ENCODE data around the gene C1orf74. TPM values are rescaled to one million over a fixed set of nuclear protein-coding genes. Genes with fewer than 3 reads are reported as not detected.

The C1orf74 gene
- polyA plus RNA-seq, 1 of the 3 experiments (the other 2 are of a cell fraction), result 1.5 TPM

DNA sequence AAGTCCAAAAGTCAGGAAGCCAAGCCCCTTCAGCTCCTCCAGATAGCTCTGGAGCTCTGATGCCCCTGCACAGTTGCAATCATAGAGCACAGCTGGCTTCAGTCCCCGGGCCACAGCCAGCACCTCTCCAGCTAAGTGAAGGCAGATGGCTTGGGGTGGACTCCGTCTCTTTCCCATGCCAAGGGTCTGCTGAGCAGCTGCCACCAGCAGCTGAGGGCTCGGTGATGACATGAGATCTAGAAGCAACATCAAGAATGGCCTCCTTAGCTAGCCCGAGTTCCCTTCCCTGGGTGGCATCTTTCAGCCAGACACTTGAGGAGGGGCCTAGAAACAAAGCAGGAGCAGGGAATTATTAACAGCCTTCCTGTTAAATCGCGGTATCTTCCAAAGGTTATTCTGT is 973 bp downstream of the C1orf74 start:
- Histone ChIP-seq H3K9me3 (no peaks in the 10 kb centered on the region), H3K4me1 (ENCODE audit: control insufficient read depth in 1 of 2, insufficient read depth in 2 of 2, low read depth in 1 of 2, low read length in 1 of 2) (peaks cover 7 to 18% of the 10 kb centered on the region in 2 experiments; a peak in 3 of 4 replicates), H3K9me2 (no peaks in the 10 kb centered on the region), H3K9ac (peak overlapping the region; percentile 97), H3K4me2 (peak overlapping the region; percentile 93), H4K20me1 (ENCODE audit: insufficient read depth) (no peaks in the 10 kb centered on the region), H3K36me3 (replicated peaks in 1 of 2; ENCODE audit: control insufficient read depth in 1 of 2, insufficient read depth in 2 of 2, low read length in 1 of 2) (peaks cover 16 to 19% of the 10 kb centered on the region in 2 experiments), H3K4me3 (ENCODE audit: low read depth in 2 of 2, low read length in 1 of 2) (peak overlapping the region; percentile 75 to 81), H3F3A (replicated peaks; ENCODE audit: insufficient read depth) (no peaks in the 10 kb centered on the region), H3K27ac (ENCODE audit: low read depth in 2 of 2, low read length in 1 of 2) (peak overlapping the region; percentile 55 to 84; a peak in 2 of 4 replicates), H3K27me3 (ENCODE audit: insufficient read depth) (no peaks in the 10 kb centered on the region), H3K79me2 (ENCODE audit: insufficient read depth) (peaks cover 24% of the 10 kb centered on the region), H2AFZ (ENCODE audit: low read depth) (0 out of 2 replicates have a peak overlapping the region, but pooled peaks have one; percentile 77)
- CTCF ChIA-PET, result interaction anchor here (0.7 to 1.6 kb wide), 6 partner anchors 11 to 86 kb away, joined by 3 to 10 read pairs (median 3); partner anchors contain the start of gene UTP25
- 12% methylated on average over 6 of the region's 6 CpGs for WGBS (ENCODE audit: low lambda C conversion rate)
- TF ChIP-seq, protein P1, sequence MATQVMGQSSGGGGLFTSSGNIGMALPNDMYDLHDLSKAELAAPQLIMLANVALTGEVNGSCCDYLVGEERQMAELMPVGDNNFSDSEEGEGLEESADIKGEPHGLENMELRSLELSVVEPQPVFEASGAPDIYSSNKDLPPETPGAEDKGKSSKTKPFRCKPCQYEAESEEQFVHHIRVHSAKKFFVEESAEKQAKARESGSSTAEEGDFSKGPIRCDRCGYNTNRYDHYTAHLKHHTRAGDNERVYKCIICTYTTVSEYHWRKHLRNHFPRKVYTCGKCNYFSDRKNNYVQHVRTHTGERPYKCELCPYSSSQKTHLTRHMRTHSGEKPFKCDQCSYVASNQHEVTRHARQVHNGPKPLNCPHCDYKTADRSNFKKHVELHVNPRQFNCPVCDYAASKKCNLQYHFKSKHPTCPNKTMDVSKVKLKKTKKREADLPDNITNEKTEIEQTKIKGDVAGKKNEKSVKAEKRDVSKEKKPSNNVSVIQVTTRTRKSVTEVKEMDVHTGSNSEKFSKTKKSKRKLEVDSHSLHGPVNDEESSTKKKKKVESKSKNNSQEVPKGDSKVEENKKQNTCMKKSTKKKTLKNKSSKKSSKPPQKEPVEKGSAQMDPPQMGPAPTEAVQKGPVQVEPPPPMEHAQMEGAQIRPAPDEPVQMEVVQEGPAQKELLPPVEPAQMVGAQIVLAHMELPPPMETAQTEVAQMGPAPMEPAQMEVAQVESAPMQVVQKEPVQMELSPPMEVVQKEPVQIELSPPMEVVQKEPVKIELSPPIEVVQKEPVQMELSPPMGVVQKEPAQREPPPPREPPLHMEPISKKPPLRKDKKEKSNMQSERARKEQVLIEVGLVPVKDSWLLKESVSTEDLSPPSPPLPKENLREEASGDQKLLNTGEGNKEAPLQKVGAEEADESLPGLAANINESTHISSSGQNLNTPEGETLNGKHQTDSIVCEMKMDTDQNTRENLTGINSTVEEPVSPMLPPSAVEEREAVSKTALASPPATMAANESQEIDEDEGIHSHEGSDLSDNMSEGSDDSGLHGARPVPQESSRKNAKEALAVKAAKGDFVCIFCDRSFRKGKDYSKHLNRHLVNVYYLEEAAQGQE (IDR thresholded peaks at IDR 0.05; ENCODE audit: low read depth, low read length), result no peak
- TF ChIP-seq EZH2phosphoT487 (IDR thresholded peaks at IDR 0.05; ENCODE audit: borderline replicate concordance, low read depth) (no peak), CHD2 (IDR thresholded peaks at IDR 0.05; ENCODE audit: low read length, partially characterized antibody) (no peak), TCF12 (IDR thresholded peaks at IDR 0.05) (no peak), TEAD4 (IDR thresholded peaks at IDR 0.05; ENCODE audit: borderline replicate concordance, insufficient read depth) (no peak), GABPA (IDR thresholded peaks at IDR 0.05; ENCODE audit: low read depth) (no peak), YY1 (IDR thresholded peaks at IDR 0.05; ENCODE audit: low read depth) (no peak), NFIC (IDR thresholded peaks at IDR 0.05; ENCODE audit: borderline replicate concordance) (no peak), FOSL2 (IDR thresholded peaks at IDR 0.05; ENCODE audit: borderline replicate concordance, low read depth) (no peak), MXI1 (IDR thresholded peaks at IDR 0.05; ENCODE audit: low read depth, low read length) (no peak), FOXM1 (IDR thresholded peaks at IDR 0.05; ENCODE audit: low read depth) (no peak), JUND (IDR thresholded peaks at IDR 0.05) (no peak), SMC3 (IDR thresholded peaks at IDR 0.05; ENCODE audit: low read depth, low read length) (no peak), RCOR1 (IDR thresholded peaks at IDR 0.05; ENCODE audit: low read length) (no peak)
- TF ChIP-seq, protein P2, sequence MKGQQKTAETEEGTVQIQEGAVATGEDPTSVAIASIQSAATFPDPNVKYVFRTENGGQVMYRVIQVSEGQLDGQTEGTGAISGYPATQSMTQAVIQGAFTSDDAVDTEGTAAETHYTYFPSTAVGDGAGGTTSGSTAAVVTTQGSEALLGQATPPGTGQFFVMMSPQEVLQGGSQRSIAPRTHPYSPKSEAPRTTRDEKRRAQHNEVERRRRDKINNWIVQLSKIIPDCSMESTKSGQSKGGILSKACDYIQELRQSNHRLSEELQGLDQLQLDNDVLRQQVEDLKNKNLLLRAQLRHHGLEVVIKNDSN (IDR thresholded peaks at IDR 0.05; ENCODE audit: borderline replicate concordance, low read depth), result no peak
- TF ChIP-seq, protein P3, sequence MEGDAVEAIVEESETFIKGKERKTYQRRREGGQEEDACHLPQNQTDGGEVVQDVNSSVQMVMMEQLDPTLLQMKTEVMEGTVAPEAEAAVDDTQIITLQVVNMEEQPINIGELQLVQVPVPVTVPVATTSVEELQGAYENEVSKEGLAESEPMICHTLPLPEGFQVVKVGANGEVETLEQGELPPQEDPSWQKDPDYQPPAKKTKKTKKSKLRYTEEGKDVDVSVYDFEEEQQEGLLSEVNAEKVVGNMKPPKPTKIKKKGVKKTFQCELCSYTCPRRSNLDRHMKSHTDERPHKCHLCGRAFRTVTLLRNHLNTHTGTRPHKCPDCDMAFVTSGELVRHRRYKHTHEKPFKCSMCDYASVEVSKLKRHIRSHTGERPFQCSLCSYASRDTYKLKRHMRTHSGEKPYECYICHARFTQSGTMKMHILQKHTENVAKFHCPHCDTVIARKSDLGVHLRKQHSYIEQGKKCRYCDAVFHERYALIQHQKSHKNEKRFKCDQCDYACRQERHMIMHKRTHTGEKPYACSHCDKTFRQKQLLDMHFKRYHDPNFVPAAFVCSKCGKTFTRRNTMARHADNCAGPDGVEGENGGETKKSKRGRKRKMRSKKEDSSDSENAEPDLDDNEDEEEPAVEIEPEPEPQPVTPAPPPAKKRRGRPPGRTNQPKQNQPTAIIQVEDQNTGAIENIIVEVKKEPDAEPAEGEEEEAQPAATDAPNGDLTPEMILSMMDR (IDR thresholded peaks at IDR 0.05), result no peak
- TF ChIP-seq, protein P4, sequence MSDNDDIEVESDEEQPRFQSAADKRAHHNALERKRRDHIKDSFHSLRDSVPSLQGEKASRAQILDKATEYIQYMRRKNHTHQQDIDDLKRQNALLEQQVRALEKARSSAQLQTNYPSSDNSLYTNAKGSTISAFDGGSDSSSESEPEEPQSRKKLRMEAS (IDR thresholded peaks at IDR 0.05; ENCODE audit: low read depth), result no peak
- TF ChIP-seq, protein P5, sequence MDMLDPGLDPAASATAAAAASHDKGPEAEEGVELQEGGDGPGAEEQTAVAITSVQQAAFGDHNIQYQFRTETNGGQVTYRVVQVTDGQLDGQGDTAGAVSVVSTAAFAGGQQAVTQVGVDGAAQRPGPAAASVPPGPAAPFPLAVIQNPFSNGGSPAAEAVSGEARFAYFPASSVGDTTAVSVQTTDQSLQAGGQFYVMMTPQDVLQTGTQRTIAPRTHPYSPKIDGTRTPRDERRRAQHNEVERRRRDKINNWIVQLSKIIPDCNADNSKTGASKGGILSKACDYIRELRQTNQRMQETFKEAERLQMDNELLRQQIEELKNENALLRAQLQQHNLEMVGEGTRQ (IDR thresholded peaks at IDR 0.05; ENCODE audit: borderline replicate concordance, low read depth, low read length), result no peak
- POLR2A ChIA-PET, result interaction anchor here (0.8 to 2.1 kb wide), 4 partner anchors 11 to 45 kb away, joined by 3 to 6 read pairs (median 6); partner anchors contain the start of gene UTP25
- peak; percentile 50 for DNase-seq
